SK-N-SH (cell line): ENCODE measurements around the gene ZMYND8. TPM values are rescaled to one million over a fixed set of nuclear protein-coding genes. Genes with fewer than 3 reads are reported as not detected.

Source experiments
- CTCF ChIA-PET: fragments of 300-600, 350-600 bp; formaldehyde crosslinking; extraction: SDS; loops from one replicate; lab custom pipeline; 2021; lab: Yijun Ruan, JAX
- POLR2A ChIA-PET: fragments of 350-600 bp; sonication (Branson Sonifier 250); formaldehyde crosslinking; extraction: SDS; loops from one replicate; lab custom pipeline; 2020; ENCODE audit warnings: antibody characterized with exemption, inconsistent platforms; lab: Yijun Ruan, JAX
- DNase-seq: peaks from one replicate; pipeline ENCODE4 v3.0.0; 2012
- H2AFZ ChIP-seq: fragments of 200-600 bp; sonication (generic); 2 replicates; pipeline ENCODE4 v1.8.1; 2016; ENCODE audit warnings: antibody characterized with exemption, mild to moderate bottlenecking, low read depth
- H3F3A ChIP-seq: fragments of 200-600 bp; sonication (generic); replicated peaks from 2 replicates; pipeline ENCODE3; 2016; ENCODE audit warnings: antibody characterized with exemption, mild to moderate bottlenecking; ENCODE audit not compliant: insufficient read depth
- H3K27ac ChIP-seq, 2 experiments: fragments of 200-500 bp in 1 of 2; fragments of 200-600 bp in 1 of 2; sonication (Bioruptor generic) in 1 of 2; sonication (generic), shearing (Covaris generic) in 1 of 2; 2 replicates each; pipeline versions ENCODE4 v1.5.1 to v1.6.1; 2014 to 2016; ENCODE audit warnings: low read depth in 2 of 2, inconsistent platforms in 1 of 2, low read length in 1 of 2, mild to moderate bottlenecking in 1 of 2, mixed read lengths in 1 of 2
- H3K27me3 ChIP-seq: fragments of 200-600 bp; sonication (generic), shearing (Covaris generic); 2 replicates; pipeline ENCODE4 v1.6.1; 2016; ENCODE audit warnings: mixed run types; ENCODE audit not compliant: insufficient read depth
- H3K36me3 ChIP-seq, 2 experiments: fragments of 200-500 bp in 1 of 2; fragments of 200-600 bp in 1 of 2; sonication (Bioruptor generic) in 1 of 2; sonication (generic) in 1 of 2; replicated peaks in 1 of 2; 2 replicates each; pipeline versions ENCODE3 to v1.5.1; 2014 to 2016; ENCODE audit warnings: low read length in 1 of 2, mild to moderate bottlenecking in 1 of 2; ENCODE audit not compliant: insufficient read depth in 2 of 2, control insufficient read depth in 1 of 2
- H3K4me1 ChIP-seq, 2 experiments: fragments of 200-500 bp in 1 of 2; fragments of 200-600 bp in 1 of 2; sonication (Bioruptor generic) in 1 of 2; sonication (generic), shearing (Covaris generic) in 1 of 2; 2 replicates each; pipeline versions ENCODE4 v1.5.1 to v1.6.1; 2014 to 2016; ENCODE audit warnings: low read depth in 1 of 2, low read length in 1 of 2, mixed run types in 1 of 2; ENCODE audit not compliant: insufficient read depth in 2 of 2, control insufficient read depth in 1 of 2
- H3K4me2 ChIP-seq: fragments of 200-600 bp; sonication (generic), shearing (Covaris generic); 2 replicates; pipeline ENCODE4 v1.6.1; 2017; ENCODE audit warnings: mixed run types
- H3K4me3 ChIP-seq, 2 experiments: fragments of 200-500 bp in 1 of 2; fragments of 200-600 bp in 1 of 2; sonication (Bioruptor generic) in 1 of 2; sonication (generic), shearing (Covaris generic) in 1 of 2; 2 replicates each; pipeline versions ENCODE4 v1.5.1 to v1.8.1; 2014 to 2016; ENCODE audit warnings: low read depth in 2 of 2, inconsistent platforms in 1 of 2, low read length in 1 of 2, mild to moderate bottlenecking in 1 of 2, mixed read lengths in 1 of 2, moderate library complexity in 1 of 2
- H3K79me2 ChIP-seq: fragments of 200-600 bp; sonication (generic); 2 replicates; pipeline ENCODE4 v1.8.1; 2017; ENCODE audit warnings: mild to moderate bottlenecking; ENCODE audit not compliant: insufficient read depth
- H3K9ac ChIP-seq: fragments of 200-600 bp; sonication (generic); 2 replicates; pipeline ENCODE4 v1.6.1; 2017; ENCODE audit warnings: mixed run types
- H3K9me2 ChIP-seq: fragments of 200-600 bp; sonication (generic); 2 replicates; pipeline ENCODE4 v1.6.1; 2017; ENCODE audit warnings: mixed run types
- H3K9me3 ChIP-seq: fragments of 200-600 bp; sonication (generic); 2 replicates; pipeline ENCODE4 v1.6.1; 2017; ENCODE audit warnings: mixed run types, mild to moderate bottlenecking, moderate library complexity
- H4K20me1 ChIP-seq: fragments of 200-600 bp; sonication (generic); 2 replicates; pipeline ENCODE4 v1.6.1; 2017; ENCODE audit warnings: mild to moderate bottlenecking, mixed run types; ENCODE audit not compliant: insufficient read depth
- CHD2 ChIP-seq: fragments of 150-350 bp; IDR thresholded peaks from 2 replicates; pipeline ENCODE4 v1.6.1; 2018; ENCODE audit warnings: low read length; ENCODE audit not compliant: partially characterized antibody
- ELF1 ChIP-seq: IDR thresholded peaks from 2 replicates; pipeline ENCODE4 v1.4.0; 2012
- EP300 ChIP-seq, 2 experiments: IDR thresholded peaks; 2 replicates each; pipeline versions ENCODE4 v1.4.0 to v1.6.1; 2012; ENCODE audit warnings: borderline replicate concordance in 1 of 2, low read depth in 1 of 2, low read length in 1 of 2
- EZH2phosphoT487 ChIP-seq: fragments of 200-600 bp; sonication (generic); IDR thresholded peaks from 2 replicates; pipeline ENCODE4 v1.6.1; 2017; ENCODE audit warnings: low read depth, mixed run types, mild to moderate bottlenecking, antibody characterized with exemption, moderate library complexity, borderline replicate concordance
- FOSL2 ChIP-seq: IDR thresholded peaks from 2 replicates; pipeline ENCODE4 v1.4.0; 2012; ENCODE audit warnings: low read depth, mild to moderate bottlenecking, moderate library complexity, borderline replicate concordance
- FOXM1 ChIP-seq: IDR thresholded peaks from 2 replicates; pipeline ENCODE4 v1.4.0; 2012; ENCODE audit warnings: low read depth, mild to moderate bottlenecking
- GABPA ChIP-seq: IDR thresholded peaks from 2 replicates; pipeline ENCODE4 v1.4.0; 2012; ENCODE audit warnings: low read depth, mild to moderate bottlenecking
- JUND ChIP-seq: IDR thresholded peaks from 2 replicates; pipeline ENCODE4 v1.4.0; 2012
- MEF2A ChIP-seq: IDR thresholded peaks from 2 replicates; pipeline ENCODE4 v1.4.0; 2012; ENCODE audit warnings: low read depth, borderline replicate concordance
- MXI1 ChIP-seq: IDR thresholded peaks from 2 replicates; pipeline ENCODE4 v1.6.1; 2012; ENCODE audit warnings: mild to moderate bottlenecking, low read depth, low read length, improper control_type of control experiment
- RAD21 ChIP-seq: IDR thresholded peaks from 2 replicates; pipeline ENCODE4 v1.6.1; 2012; ENCODE audit warnings: mild to moderate bottlenecking, low read length
- RXRA ChIP-seq: IDR thresholded peaks from 2 replicates; pipeline ENCODE4 v1.4.0; 2012; ENCODE audit warnings: low read depth, mild to moderate bottlenecking, borderline replicate concordance
- SIN3A ChIP-seq: IDR thresholded peaks from 2 replicates; pipeline ENCODE4 v1.6.1; 2012; ENCODE audit warnings: low read depth, mild to moderate bottlenecking, low read length, moderate library complexity, borderline replicate concordance
- TAF1 ChIP-seq: IDR thresholded peaks from 2 replicates; pipeline ENCODE4 v1.6.1; 2012; ENCODE audit warnings: low read depth, mild to moderate bottlenecking, low read length, moderate library complexity, borderline replicate concordance
- TEAD4 ChIP-seq: IDR thresholded peaks from 2 replicates; pipeline ENCODE4 v1.4.0; 2012; ENCODE audit warnings: mild to moderate bottlenecking, borderline replicate concordance; ENCODE audit not compliant: insufficient read depth
- YY1 ChIP-seq: IDR thresholded peaks from 2 replicates; pipeline ENCODE4 v1.4.0; 2012; ENCODE audit warnings: low read depth, mild to moderate bottlenecking
- WGBS: methylation state at CpG from one replicate; pipeline ENCODE4 v1.1.6; 2017; ENCODE audit warnings: low lambda C conversion rate; 5-methylcytosine and 5-hydroxymethylcytosine counted together
- polyA plus RNA-seq, 3 experiments: library from polyadenylated mRNA; depleted of rRNA; stranded (reverse); fragments of >200 nt; gene quantifications; 2 replicates each; pipeline ENCODE4 v1.2.3, GENCODE V29; 2012
- TF ChIP-seq, protein P1 (sequence below): IDR thresholded peaks from 2 replicates; pipeline ENCODE4 v1.6.1; 2012; ENCODE audit warnings: mild to moderate bottlenecking, low read depth, low read length, moderate library complexity
- TF ChIP-seq, protein P2 (sequence below): fragments of 150-350 bp; IDR thresholded peaks from 2 replicates; pipeline ENCODE4 v1.6.1; 2016; ENCODE audit warnings: mild to moderate bottlenecking, low read depth, low read length
- TF ChIP-seq, protein P3 (sequence below): IDR thresholded peaks from 2 replicates; pipeline ENCODE4 v1.4.0; 2012; ENCODE audit warnings: low read depth, borderline replicate concordance
- TF ChIP-seq, protein P4 (sequence below): IDR thresholded peaks from 2 replicates; pipeline ENCODE4; 2012
- TF ChIP-seq, protein P5 (sequence below): IDR thresholded peaks from 2 replicates; pipeline ENCODE4 v1.4.0; 2012; ENCODE audit warnings: low read depth
- TF ChIP-seq, protein P6 (sequence below): fragments of 200-600 bp; sonication (generic); IDR thresholded peaks from 2 replicates; pipeline ENCODE4 v1.6.1; 2017; ENCODE audit warnings: antibody characterized with exemption, mild to moderate bottlenecking, moderate library complexity

Gene ZMYND8
- polyA plus RNA-seq, 1 of the 3 experiments (the other 2 are of a cell fraction): 25.3 TPM

DNA sequence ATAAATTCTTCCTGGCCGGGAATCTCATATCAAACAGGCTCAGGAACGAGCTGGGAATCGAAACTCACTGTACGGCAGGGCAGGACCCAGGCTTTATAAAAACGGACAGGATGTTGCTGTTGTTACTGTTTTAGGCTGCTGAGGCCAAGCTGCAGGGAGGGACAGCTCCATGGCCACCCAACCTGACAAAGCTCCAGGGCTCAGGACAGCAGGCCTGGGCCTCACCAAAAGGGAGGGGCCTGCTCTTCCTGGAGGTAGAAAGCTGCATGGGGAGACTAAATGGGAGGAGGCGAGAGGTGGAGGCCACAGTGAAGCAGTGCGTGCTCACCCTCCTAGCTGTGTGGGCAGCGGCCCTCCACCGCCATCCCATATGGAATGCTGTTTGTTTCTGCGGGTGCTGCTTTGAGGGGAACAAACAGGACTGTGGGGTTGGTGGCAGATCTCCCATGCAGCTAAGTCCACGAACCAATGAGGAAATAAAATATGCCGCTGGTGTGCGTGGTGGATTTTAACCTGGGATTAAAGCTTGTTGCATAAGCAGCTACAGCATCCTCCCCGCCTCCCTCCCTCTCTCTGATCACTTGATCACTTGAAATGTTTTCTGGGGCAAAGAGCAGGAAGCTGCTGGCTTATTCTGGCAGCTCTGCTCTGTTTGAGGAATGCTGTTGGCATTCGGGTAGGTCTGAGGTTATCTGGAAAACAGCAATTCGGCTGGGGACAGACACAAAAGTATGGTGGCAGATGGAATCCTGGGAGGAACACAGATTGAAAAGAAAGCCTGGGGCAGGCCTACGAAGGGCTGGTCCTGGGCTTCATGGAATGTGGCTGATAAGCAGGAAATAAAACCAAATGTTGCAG, 2.4 kb upstream of the ZMYND8 start:
- Histone ChIP-seq H3K4me3 (0 out of 4 replicates have a peak overlapping the region, but pooled peaks of 1 of the 2 experiments have one; percentile 10), H3K9me2 (no peaks in the 10 kb centered on the region), H3K79me2 (peaks cover 29% of the 10 kb centered on the region), H3K9ac (peak overlapping the region; percentile 89), H3K4me2 (peak overlapping the region; percentile 79), H4K20me1 (no peaks in the 10 kb centered on the region), H3K36me3 (no peaks in the 10 kb centered on the region), H3K27ac (peak overlapping the region; percentile 97 to 100), H3F3A (peaks cover 58% of the 10 kb centered on the region), H3K9me3 (no peaks in the 10 kb centered on the region), H3K27me3 (no peaks in the 10 kb centered on the region), H3K4me1 (peaks cover 56 to 67% of the 10 kb centered on the region in 2 experiments), H2AFZ (no peak overlapping the region; the same call in 1 of the 2 replicates)
- ChIA-PET POLR2A (interaction anchor here (0.8 to 1.0 kb wide), 3 partner anchors 25 to 96 kb away, joined by 3 to 4 read pairs (median 4); no protein-coding TSS in a partner anchor), CTCF (interaction anchor here (0.7 to 13.1 kb wide), 8 partner anchors 11 to 262 kb away, joined by 3 to 99 read pairs (median 4); no protein-coding TSS in a partner anchor)
- DNase-seq: peak; percentile 67
- 16% methylated on average over 15 of the region's 17 CpGs for whole genome bisulfite sequencing
- TF ChIP-seq RXRA (peak; percentile 92; the same call in 1 of the 2 replicates), ELF1 (peak; percentile 48; the same call in 1 of the 2 replicates), MEF2A (peak; percentile 63; the same call in 1 of the 2 replicates), SIN3A (peak; percentile 44; the same call in 1 of the 2 replicates), FOXM1 (peak; percentile 76; the same call in 1 of the 2 replicates), JUND (peak; percentile 56), TEAD4 (peak; percentile 85), CHD2 (peak; percentile 84), EP300 (IDR thresholded peaks at IDR 0.05; ENCODE audit: borderline replicate concordance in 1 of 2, low read depth in 1 of 2, low read length in 1 of 2) (peak; percentile 84 to 90), FOSL2 (no peak), RAD21 (peak; percentile 23; the same call in 1 of the 2 replicates), MXI1 (no peak; the same call in none of the 2 replicates), YY1 (peak; percentile 45; the same call in 1 of the 2 replicates), GABPA (no peak), TAF1 (peak; percentile 53; the same call in 1 of the 2 replicates), EZH2phosphoT487 (no peak)
- TF ChIP-seq, protein P1, sequence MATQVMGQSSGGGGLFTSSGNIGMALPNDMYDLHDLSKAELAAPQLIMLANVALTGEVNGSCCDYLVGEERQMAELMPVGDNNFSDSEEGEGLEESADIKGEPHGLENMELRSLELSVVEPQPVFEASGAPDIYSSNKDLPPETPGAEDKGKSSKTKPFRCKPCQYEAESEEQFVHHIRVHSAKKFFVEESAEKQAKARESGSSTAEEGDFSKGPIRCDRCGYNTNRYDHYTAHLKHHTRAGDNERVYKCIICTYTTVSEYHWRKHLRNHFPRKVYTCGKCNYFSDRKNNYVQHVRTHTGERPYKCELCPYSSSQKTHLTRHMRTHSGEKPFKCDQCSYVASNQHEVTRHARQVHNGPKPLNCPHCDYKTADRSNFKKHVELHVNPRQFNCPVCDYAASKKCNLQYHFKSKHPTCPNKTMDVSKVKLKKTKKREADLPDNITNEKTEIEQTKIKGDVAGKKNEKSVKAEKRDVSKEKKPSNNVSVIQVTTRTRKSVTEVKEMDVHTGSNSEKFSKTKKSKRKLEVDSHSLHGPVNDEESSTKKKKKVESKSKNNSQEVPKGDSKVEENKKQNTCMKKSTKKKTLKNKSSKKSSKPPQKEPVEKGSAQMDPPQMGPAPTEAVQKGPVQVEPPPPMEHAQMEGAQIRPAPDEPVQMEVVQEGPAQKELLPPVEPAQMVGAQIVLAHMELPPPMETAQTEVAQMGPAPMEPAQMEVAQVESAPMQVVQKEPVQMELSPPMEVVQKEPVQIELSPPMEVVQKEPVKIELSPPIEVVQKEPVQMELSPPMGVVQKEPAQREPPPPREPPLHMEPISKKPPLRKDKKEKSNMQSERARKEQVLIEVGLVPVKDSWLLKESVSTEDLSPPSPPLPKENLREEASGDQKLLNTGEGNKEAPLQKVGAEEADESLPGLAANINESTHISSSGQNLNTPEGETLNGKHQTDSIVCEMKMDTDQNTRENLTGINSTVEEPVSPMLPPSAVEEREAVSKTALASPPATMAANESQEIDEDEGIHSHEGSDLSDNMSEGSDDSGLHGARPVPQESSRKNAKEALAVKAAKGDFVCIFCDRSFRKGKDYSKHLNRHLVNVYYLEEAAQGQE: no peak
- TF ChIP-seq, protein P2, sequence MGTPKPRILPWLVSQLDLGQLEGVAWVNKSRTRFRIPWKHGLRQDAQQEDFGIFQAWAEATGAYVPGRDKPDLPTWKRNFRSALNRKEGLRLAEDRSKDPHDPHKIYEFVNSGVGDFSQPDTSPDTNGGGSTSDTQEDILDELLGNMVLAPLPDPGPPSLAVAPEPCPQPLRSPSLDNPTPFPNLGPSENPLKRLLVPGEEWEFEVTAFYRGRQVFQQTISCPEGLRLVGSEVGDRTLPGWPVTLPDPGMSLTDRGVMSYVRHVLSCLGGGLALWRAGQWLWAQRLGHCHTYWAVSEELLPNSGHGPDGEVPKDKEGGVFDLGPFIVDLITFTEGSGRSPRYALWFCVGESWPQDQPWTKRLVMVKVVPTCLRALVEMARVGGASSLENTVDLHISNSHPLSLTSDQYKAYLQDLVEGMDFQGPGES: no peak
- TF ChIP-seq, protein P3, sequence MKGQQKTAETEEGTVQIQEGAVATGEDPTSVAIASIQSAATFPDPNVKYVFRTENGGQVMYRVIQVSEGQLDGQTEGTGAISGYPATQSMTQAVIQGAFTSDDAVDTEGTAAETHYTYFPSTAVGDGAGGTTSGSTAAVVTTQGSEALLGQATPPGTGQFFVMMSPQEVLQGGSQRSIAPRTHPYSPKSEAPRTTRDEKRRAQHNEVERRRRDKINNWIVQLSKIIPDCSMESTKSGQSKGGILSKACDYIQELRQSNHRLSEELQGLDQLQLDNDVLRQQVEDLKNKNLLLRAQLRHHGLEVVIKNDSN: peak; percentile 42; the same call in 1 of the 2 replicates
- TF ChIP-seq, protein P4, sequence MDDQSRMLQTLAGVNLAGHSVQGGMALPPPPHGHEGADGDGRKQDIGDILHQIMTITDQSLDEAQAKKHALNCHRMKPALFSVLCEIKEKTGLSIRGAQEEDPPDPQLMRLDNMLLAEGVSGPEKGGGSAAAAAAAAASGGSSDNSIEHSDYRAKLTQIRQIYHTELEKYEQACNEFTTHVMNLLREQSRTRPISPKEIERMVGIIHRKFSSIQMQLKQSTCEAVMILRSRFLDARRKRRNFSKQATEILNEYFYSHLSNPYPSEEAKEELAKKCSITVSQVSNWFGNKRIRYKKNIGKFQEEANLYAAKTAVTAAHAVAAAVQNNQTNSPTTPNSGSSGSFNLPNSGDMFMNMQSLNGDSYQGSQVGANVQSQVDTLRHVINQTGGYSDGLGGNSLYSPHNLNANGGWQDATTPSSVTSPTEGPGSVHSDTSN: peak; percentile 68
- TF ChIP-seq, protein P5, sequence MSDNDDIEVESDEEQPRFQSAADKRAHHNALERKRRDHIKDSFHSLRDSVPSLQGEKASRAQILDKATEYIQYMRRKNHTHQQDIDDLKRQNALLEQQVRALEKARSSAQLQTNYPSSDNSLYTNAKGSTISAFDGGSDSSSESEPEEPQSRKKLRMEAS: peak; percentile 45
- TF ChIP-seq, protein P6, sequence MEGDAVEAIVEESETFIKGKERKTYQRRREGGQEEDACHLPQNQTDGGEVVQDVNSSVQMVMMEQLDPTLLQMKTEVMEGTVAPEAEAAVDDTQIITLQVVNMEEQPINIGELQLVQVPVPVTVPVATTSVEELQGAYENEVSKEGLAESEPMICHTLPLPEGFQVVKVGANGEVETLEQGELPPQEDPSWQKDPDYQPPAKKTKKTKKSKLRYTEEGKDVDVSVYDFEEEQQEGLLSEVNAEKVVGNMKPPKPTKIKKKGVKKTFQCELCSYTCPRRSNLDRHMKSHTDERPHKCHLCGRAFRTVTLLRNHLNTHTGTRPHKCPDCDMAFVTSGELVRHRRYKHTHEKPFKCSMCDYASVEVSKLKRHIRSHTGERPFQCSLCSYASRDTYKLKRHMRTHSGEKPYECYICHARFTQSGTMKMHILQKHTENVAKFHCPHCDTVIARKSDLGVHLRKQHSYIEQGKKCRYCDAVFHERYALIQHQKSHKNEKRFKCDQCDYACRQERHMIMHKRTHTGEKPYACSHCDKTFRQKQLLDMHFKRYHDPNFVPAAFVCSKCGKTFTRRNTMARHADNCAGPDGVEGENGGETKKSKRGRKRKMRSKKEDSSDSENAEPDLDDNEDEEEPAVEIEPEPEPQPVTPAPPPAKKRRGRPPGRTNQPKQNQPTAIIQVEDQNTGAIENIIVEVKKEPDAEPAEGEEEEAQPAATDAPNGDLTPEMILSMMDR: no peak
